ENCODE measurements around the gene IL15RA.

GRCh38 chr10:5948208-5948585 is 29.1 kb downstream of the IL15RA start:
- TF ChIP-seq, protein P1, sequence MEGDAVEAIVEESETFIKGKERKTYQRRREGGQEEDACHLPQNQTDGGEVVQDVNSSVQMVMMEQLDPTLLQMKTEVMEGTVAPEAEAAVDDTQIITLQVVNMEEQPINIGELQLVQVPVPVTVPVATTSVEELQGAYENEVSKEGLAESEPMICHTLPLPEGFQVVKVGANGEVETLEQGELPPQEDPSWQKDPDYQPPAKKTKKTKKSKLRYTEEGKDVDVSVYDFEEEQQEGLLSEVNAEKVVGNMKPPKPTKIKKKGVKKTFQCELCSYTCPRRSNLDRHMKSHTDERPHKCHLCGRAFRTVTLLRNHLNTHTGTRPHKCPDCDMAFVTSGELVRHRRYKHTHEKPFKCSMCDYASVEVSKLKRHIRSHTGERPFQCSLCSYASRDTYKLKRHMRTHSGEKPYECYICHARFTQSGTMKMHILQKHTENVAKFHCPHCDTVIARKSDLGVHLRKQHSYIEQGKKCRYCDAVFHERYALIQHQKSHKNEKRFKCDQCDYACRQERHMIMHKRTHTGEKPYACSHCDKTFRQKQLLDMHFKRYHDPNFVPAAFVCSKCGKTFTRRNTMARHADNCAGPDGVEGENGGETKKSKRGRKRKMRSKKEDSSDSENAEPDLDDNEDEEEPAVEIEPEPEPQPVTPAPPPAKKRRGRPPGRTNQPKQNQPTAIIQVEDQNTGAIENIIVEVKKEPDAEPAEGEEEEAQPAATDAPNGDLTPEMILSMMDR (IDR thresholded peaks at IDR 0.05), result no peak
- no peak for TF ChIP-seq POLR2A (IDR thresholded peaks at IDR 0.05)
